ENCODE data around the gene B4GALNT1. TPM values are rescaled to one million over a fixed set of nuclear protein-coding genes. Genes with fewer than 3 reads are reported as not detected.

Gene B4GALNT1
- total and polyA plus RNA-seq, 2 of the 13 experiments (the other 11 are each of a cell fraction or from before 2014, with no cell fraction given): 4.5 to 5.4 TPM

DNA sequence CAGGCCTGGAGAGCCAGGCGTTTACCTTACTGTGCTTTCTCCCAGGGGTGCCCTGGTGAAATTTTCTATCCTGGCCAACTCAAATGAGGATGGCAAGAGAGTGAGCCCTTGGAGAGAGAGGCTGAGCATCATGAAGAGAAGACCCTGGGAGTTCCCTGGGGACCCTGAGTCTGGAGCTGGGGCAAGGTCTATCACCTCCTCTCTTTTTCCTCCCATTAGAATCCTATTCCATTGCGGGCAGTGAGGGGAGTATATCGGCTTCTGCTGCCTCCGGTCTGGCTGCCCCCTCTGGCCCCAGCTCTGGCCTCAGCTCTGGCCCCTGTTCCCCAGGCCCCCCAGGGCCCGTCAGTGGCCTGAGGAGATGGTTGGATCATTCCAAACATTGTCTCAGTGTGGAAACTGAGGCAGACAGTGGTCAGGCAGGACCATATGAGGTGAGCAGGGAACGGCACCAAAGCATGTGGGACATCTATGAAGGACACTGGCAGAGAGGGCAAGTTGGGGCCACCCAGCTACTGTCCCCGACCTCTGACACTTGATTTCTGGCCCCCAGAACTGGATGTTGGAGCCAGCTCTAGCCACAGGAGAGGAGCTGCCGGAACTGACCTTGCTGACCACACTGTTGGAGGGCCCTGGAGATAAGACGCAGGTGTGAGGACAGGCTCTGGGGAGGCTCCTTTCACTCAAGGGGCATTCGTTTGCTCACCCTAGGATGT, 20.1 kb downstream of the B4GALNT1 start:
- no peak for ATAC-seq
- Histone ChIP-seq H3K27ac (ENCODE audit: extremely low read length, insufficient read depth, low read length) (no peak overlapping the region), H3K4me1 (ENCODE audit: insufficient read depth, low read length) (peaks cover 32% of the 10 kb centered on the region), H3K9ac (ENCODE audit: insufficient read depth, low read depth, low read length) (no peak overlapping the region), H3K27me3 (ENCODE audit: control insufficient read depth in 1 of 2, insufficient read depth in 2 of 2, low read length in 2 of 2) (peaks cover 0 to 19% of the 10 kb centered on the region in 2 experiments; a peak in 2 of 5 replicates), H3K9me3 (ENCODE audit: low read length) (no peaks in the 10 kb centered on the region), H2AFZ (ENCODE audit: low read length) (no peak overlapping the region), H3K4me3 (replicated peaks in 1 of 3; ENCODE audit: insufficient read depth in 1 of 3, low read depth in 2 of 3, low read length in 3 of 3) (no peak overlapping the region), H3K36me3 (replicated peaks in 1 of 2; ENCODE audit: control insufficient read depth in 1 of 2, insufficient read depth in 2 of 2, low read length in 2 of 2) (no peaks in the 10 kb centered on the region), H3K79me2 (ENCODE audit: insufficient read depth, low read length) (no peaks in the 10 kb centered on the region), H3K4me2 (ENCODE audit: low read depth, low read length) (no peak overlapping the region), H4K20me1 (ENCODE audit: insufficient read depth, low read length) (no peaks in the 10 kb centered on the region)
- intact Hi-C loops (cut with micrococcal nuclease; ENCODE audit: unreplicated experiment): no loop called here
- WGBS (ENCODE audit: low lambda C conversion rate): 73% methylated on average over 6 of the region's 10 CpGs
- TF ChIP-seq POLR2AphosphoS2 (IDR thresholded peaks at IDR 0.05; ENCODE audit: low read depth, low read length) (no peak), SP5 (CRISPR knock-in tag; IDR thresholded peaks at IDR 0.05; ENCODE audit: borderline replicate concordance, low read depth) (no peak), RBM39 (IDR thresholded peaks at IDR 0.05; ENCODE audit: low read depth, low read length, poor library complexity, severe bottlenecking) (no peak), ZNF749 (CRISPR knock-in tag; IDR thresholded peaks at IDR 0.05; ENCODE audit: borderline replicate concordance) (no peak), TFAP4 (IDR thresholded peaks at IDR 0.05; ENCODE audit: borderline replicate concordance, low read depth) (no peak), DNMT1 (CRISPR knock-in tag; IDR thresholded peaks at IDR 0.05) (no peak), ZMYM4 (CRISPR knock-in tag; IDR thresholded peaks at IDR 0.05) (no peak), ZNF317 (CRISPR knock-in tag; IDR thresholded peaks at IDR 0.05) (no peak), FOXM1 (CRISPR knock-in tag; IDR thresholded peaks at IDR 0.05) (no peak), NCOR1 (IDR thresholded peaks at IDR 0.05; ENCODE audit: borderline replicate concordance, low read length) (no peak)
- FAIRE-seq: no peak
- in situ Hi-C loops (cut with HindIII; ENCODE audit: extremely low pct_ligation_motif_present, low pct_unique_long_range_greater_than_20kb): no loop called here
- no peak for DNase-seq (ENCODE audit: low spot score)
- CTCF ChIA-PET (ENCODE audit: low intra/inter-chr PET ratio, low total read pairs): no interaction called here
- POLR2A ChIA-PET: interaction anchor here (2.8 kb wide), 2 partner anchors 21 to 37 kb away, joined by 16 to 26 read pairs; partner anchors contain the start of gene PIP4K2C
- BruUV-seq (replicated peaks): no TSS peak
